Body of pancreas (tissue), 4 donors: ENCODE results near the gene MRPL51. TPM values are rescaled to one million over a fixed set of nuclear protein-coding genes. Genes with fewer than 3 reads are reported as not detected.

Source experiments
- ATAC-seq: fragments of 150-250 bp; one replicate; pipeline ENCODE4 v1.9.1; 2016
- DNase-seq, 4 donors: peaks; one replicate each; pipeline ENCODE4 v3.0.0-alpha.2; 2019
- H3K27ac ChIP-seq, 4 donors: fragments of 200-600 bp; sonication (generic); 1 replicate in 3 of 4; 2 replicates in 1 of 4; pipeline versions ENCODE4 v1.5.1 to v1.6.1; 2016 to 2019; ENCODE audit warnings: mild to moderate bottlenecking in 1 of 4, mixed read lengths in 1 of 4, moderate library complexity in 1 of 4
- H3K27me3 ChIP-seq, 2 donors: fragments of 200-600 bp; sonication (generic); one replicate each; pipeline ENCODE4 v1.6.0; 2016; ENCODE audit warnings: mild to moderate bottlenecking in 1 of 2
- H3K36me3 ChIP-seq, 2 donors: fragments of 200-600 bp; sonication (generic); replicated peaks in 1 of 2; 2 replicates each; pipeline ENCODE4 v1.5.1; 2016; ENCODE audit warnings: low read depth in 2 of 2; ENCODE audit not compliant: insufficient read depth in 1 of 2
- H3K4me1 ChIP-seq: fragments of 200-600 bp; sonication (generic); one replicate; pipeline ENCODE4 v1.6.0; 2016
- H3K4me3 ChIP-seq, 2 donors: fragments of 200-600 bp; sonication (generic); 1 replicate in 1 of 2; 2 replicates in 1 of 2; pipeline ENCODE4 v1.5.1; 2016 to 2019
- H3K9me3 ChIP-seq, 3 donors: fragments of 200-600 bp; sonication (generic); 1 replicate in 2 of 3; 2 replicates in 1 of 3; pipeline ENCODE4 v1.5.1; 2016
- POLR2A ChIP-seq, 3 donors: fragments of 450-650 bp; IDR thresholded peaks; one replicate each; pipeline ENCODE4 v1.6.1; 2016; ENCODE audit warnings: antibody characterized with exemption in 3 of 3, mild to moderate bottlenecking in 2 of 3
- WGBS, 2 donors: methylation state at CpG; one replicate each; pipeline ENCODE4 v1.1.5; 2017; 5-methylcytosine and 5-hydroxymethylcytosine counted together
- intact Hi-C: fragments of 100-400 bp; cut with DNase I; formaldehyde crosslinking; loops from one replicate; pipeline ENCODE4 v1.15.1; 2023
- total RNA-seq, 2 donors: library from RNA; depleted of rRNA; stranded (reverse); fragments of >200 nt; gene quantifications; one replicate each; pipeline ENCODE4 v1.1.0, GENCODE V29; 2016
- TF ChIP-seq, protein P1 (sequence below), 7 experiments: fragments of 450-650 bp in 4 of 7; fragments of 200-600 bp in 3 of 7; sonication (generic) in 3 of 7; IDR thresholded peaks; one replicate each; pipeline ENCODE4 v1.5.1; 2016 to 2019; ENCODE audit warnings: antibody characterized with exemption in 7 of 7

MRPL51 gene
- total RNA-seq, 2 donors from 2014 or later = 23.6 to 25.1 TPM

DNA sequence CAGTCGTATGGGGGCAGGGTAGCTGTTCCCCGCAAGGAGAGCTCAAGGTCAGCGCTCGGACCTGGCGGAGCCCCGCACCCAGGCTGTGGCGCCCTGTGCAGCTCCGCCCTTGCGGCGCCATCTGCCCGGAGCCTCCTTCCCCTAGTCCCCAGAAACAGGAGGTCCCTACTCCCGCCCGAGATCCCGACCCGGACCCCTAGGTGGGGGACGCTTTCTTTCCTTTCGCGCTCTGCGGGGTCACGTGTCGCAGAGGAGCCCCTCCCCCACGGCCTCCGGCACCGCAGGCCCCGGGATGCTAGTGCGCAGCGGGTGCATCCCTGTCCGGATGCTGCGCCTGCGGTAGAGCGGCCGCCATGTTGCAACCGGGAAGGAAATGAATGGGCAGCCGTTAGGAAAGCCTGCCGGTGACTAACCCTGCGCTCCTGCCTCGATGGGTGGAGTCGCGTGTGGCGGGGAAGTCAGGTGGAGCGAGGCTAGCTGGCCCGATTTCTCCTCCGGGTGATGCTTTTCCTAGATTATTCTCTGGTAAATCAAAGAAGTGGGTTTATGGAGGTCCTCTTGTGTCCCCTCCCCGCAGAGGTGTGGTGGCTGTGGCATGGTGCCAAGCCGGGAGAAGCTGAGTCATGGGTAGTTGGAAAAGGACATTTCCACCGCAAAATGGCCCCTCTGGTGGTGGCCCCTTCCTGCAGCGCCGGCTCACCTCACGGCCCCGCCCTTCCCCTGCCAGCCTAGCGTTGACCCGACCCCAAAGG lies 42.1 kb upstream of the MRPL51 start:
- H3K9me3 ChIP-seq = no peaks in the 10 kb centered on the region
- H3K27ac ChIP-seq = peak overlapping the region; percentile 79 to 95 (median 86)
- H3K36me3 ChIP-seq = peaks cover 0 to 24% of the 10 kb centered on the region in 2 donors
- DNase-seq (peak; percentile 67 to 79 (median 74)), ATAC-seq (peak; percentile 40)
- H3K27me3 ChIP-seq = no peaks in the 10 kb centered on the region
- intact Hi-C loops = no loop called here
- peaks cover 44% of the 10 kb centered on the region for H3K4me1 ChIP-seq
- peak in 1 of 3 donors; percentile 31 for TF ChIP-seq POLR2A (IDR thresholded peaks at IDR 0.05)
- TF ChIP-seq, protein P1, sequence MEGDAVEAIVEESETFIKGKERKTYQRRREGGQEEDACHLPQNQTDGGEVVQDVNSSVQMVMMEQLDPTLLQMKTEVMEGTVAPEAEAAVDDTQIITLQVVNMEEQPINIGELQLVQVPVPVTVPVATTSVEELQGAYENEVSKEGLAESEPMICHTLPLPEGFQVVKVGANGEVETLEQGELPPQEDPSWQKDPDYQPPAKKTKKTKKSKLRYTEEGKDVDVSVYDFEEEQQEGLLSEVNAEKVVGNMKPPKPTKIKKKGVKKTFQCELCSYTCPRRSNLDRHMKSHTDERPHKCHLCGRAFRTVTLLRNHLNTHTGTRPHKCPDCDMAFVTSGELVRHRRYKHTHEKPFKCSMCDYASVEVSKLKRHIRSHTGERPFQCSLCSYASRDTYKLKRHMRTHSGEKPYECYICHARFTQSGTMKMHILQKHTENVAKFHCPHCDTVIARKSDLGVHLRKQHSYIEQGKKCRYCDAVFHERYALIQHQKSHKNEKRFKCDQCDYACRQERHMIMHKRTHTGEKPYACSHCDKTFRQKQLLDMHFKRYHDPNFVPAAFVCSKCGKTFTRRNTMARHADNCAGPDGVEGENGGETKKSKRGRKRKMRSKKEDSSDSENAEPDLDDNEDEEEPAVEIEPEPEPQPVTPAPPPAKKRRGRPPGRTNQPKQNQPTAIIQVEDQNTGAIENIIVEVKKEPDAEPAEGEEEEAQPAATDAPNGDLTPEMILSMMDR (IDR thresholded peaks at IDR 0.05) = peak in 2 of 7 experiments; percentile 5 to 9
- 0 to 2% methylated on average over 16 to 52 of the region's 52 CpGs for WGBS, 2 donors
- H3K4me3 ChIP-seq = peak overlapping the region; percentile 84 to 91

DNA sequence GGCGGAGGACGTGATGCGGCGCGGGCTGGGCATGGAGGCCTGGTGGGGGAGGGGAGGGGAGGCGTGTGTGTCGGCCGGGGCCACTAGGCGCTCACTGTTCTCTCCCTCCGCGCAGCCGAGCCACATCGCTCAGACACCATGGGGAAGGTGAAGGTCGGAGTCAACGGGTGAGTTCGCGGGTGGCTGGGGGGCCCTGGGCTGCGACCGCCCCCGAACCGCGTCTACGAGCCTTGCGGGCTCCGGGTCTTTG lies 41.6 kb upstream of the MRPL51 start:
- H3K27ac ChIP-seq = peak overlapping the region; percentile 79 to 95 (median 86)

DNA sequence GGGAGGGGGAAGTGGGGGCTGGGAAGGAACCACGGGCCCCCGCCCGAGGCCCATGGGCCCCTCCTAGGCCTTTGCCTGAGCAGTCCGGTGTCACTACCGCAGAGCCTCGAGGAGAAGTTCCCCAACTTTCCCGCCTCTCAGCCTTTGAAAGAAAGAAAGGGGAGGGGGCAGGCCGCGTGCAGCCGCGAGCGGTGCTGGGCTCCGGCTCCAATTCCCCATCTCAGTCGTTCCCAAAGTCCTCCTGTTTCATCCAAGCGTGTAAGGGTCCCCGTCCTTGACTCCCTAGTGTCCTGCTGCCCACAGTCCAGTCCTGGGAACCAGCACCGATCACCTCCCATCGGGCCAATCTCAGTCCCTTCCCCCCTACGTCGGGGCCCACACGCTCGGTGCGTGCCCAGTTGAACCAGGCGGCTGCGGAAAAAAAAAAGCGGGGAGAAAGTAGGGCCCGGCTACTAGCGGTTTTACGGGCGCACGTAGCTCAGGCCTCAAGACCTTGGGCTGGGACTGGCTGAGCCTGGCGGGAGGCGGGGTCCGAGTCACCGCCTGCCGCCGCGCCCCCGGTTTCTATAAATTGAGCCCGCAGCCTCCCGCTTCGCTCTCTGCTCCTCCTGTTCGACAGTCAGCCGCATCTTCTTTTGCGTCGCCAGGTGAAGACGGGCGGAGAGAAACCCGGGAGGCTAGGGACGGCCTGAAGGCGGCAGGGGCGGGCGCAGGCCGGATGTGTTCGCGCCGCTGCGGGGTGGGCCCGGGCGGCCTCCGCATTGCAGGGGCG lies 41.0 kb upstream of the MRPL51 start, which contains the start of gene GAPDH:
Gene GAPDH (plus strand): TSS at position 595 of the 772 bp plus-strand sequence. CDS start 316 bp downstream, outside the sequence.
- no peaks in the 10 kb centered on the region for H3K9me3 ChIP-seq
- no peaks in the 10 kb centered on the region for H3K27me3 ChIP-seq
- 0 to 1% methylated on average over 28 to 60 of the region's 62 CpGs for WGBS, 2 donors
- peak within 1 kb of the TSS; percentile 79 to 95 (median 86) for H3K27ac ChIP-seq
- ATAC-seq = peak; percentile 86
- peaks cover 44% of the 10 kb centered on the region for H3K4me1 ChIP-seq
- peak within 1 kb of the TSS; percentile 84 to 91 for H3K4me3 ChIP-seq
- peaks cover 0 to 33% of the 10 kb centered on the region in 2 donors for H3K36me3 ChIP-seq
- TF ChIP-seq POLR2A (IDR thresholded peaks at IDR 0.05) = peak; percentile 87 to 97 (median 97)
- TF ChIP-seq, protein P1 (IDR thresholded peaks at IDR 0.05) = no peak
- intact Hi-C loops = no loop called here
- peak; percentile 88 to 95 (median 92) for DNase-seq

More for the DNA sequence above, 41.6 kb upstream of the MRPL51 start:
- Histone ChIP-seq H3K4me1 (peaks cover 44% of the 10 kb centered on the region), H3K27me3 (no peaks in the 10 kb centered on the region), H3K4me3 (peak overlapping the region; percentile 84 to 91), H3K36me3 (peaks cover 0 to 28% of the 10 kb centered on the region in 2 donors), H3K9me3 (no peaks in the 10 kb centered on the region)
- TF ChIP-seq, protein P1 (IDR thresholded peaks at IDR 0.05) = no peak
- TF ChIP-seq POLR2A (IDR thresholded peaks at IDR 0.05) = no peak
- 0% methylated on average over 2 to 24 of the region's 25 CpGs for WGBS, 2 donors
- intact Hi-C loops = no loop called here
- no peak for DNase-seq
- peak; percentile 49 for ATAC-seq

DNA sequence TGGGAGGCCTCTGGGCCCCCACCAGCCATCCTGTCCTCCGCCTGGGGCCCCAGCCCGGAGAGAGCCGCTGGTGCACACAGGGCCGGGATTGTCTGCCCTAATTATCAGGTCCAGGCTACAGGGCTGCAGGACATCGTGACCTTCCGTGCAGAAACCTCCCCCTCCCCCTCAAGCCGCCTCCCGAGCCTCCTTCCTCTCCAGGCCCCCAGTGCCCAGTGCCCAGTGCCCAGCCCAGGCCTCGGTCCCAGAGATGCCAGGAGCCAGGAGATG lies 40.5 kb upstream of the MRPL51 start:
- no peaks in the 10 kb centered on the region for H3K27me3 ChIP-seq
- peak in 1 of 4 donors; percentile 63 for DNase-seq
- H3K9me3 ChIP-seq = no peaks in the 10 kb centered on the region
- intact Hi-C loops = no loop called here
- peak overlapping the region; percentile 36 to 91 for H3K4me3 ChIP-seq
- TF ChIP-seq, protein P1 (IDR thresholded peaks at IDR 0.05) = no peak
- TF ChIP-seq POLR2A (IDR thresholded peaks at IDR 0.05) = no peak
- H3K27ac ChIP-seq = peak overlapping the region; percentile 79 to 95 (median 86)
- H3K4me1 ChIP-seq = peaks cover 44% of the 10 kb centered on the region
- ATAC-seq = peak; percentile 17
- 0 to 1% methylated on average over 1 to 9 of the region's 9 CpGs for WGBS, 2 donors
- peaks cover 0 to 33% of the 10 kb centered on the region in 2 donors for H3K36me3 ChIP-seq
